Spleen (tissue), 11 donors: ENCODE results near the gene ATG101. TPM values are rescaled to one million over a fixed set of nuclear protein-coding genes. Genes with fewer than 3 reads are reported as not detected.
A peak's percentile ranks its signal among the peaks of the same experiment; 100 is the strongest.

Experiments used
- DNase-seq: peaks from one replicate; pipeline ENCODE4 v3.0.0-alpha.2; 2020
- H3K27ac ChIP-seq, 8 donors: fragments of 200-600 bp; sonication (generic) in 7 of 8; 1 replicate in 4 of 8; 2 replicates in 4 of 8; pipeline versions ENCODE4 v1.5.0 to v1.8.0; 2016 to 2021; ENCODE audit warnings: inconsistent platforms in 4 of 8, mild to moderate bottlenecking in 4 of 8, moderate library complexity in 1 of 8
- H3K27me3 ChIP-seq, 7 donors: fragments of 200-600 bp; sonication (generic) in 6 of 7; replicated peaks in 1 of 7; 1 replicate in 4 of 7; 2 replicates in 3 of 7; pipeline versions ENCODE4 v1.5.0 to v1.8.0; 2016 to 2021; ENCODE audit warnings: inconsistent platforms in 3 of 7, mild to moderate bottlenecking in 1 of 7
- H3K36me3 ChIP-seq, 6 donors: fragments of 200-600 bp; sonication (generic) in 5 of 6; 1 replicate in 4 of 6; 2 replicates in 2 of 6; pipeline versions ENCODE4 v1.5.0 to v1.8.0; 2016 to 2021; ENCODE audit warnings: inconsistent platforms in 2 of 6
- H3K4me1 ChIP-seq, 6 donors: fragments of 200-600 bp; sonication (generic) in 5 of 6; 1 replicate in 3 of 6; 2 replicates in 3 of 6; pipeline versions ENCODE4 v1.5.0 to v1.8.0; 2016 to 2021; ENCODE audit warnings: inconsistent platforms in 3 of 6
- H3K4me3 ChIP-seq, 8 donors: fragments of 200-600 bp; sonication (generic) in 7 of 8; 1 replicate in 4 of 8; 2 replicates in 4 of 8; pipeline versions ENCODE4 v1.5.0 to v1.8.0; 2016 to 2021; ENCODE audit warnings: inconsistent platforms in 4 of 8, mild to moderate bottlenecking in 4 of 8, moderate library complexity in 2 of 8
- H3K9me3 ChIP-seq, 8 donors: fragments of 200-600 bp; sonication (generic) in 7 of 8; 1 replicate in 4 of 8; 2 replicates in 4 of 8; pipeline versions ENCODE4 v1.5.0 to v1.8.0; 2016 to 2021; ENCODE audit warnings: inconsistent platforms in 4 of 8
- CTCF ChIP-seq, 11 experiments: fragments of 200-600 bp in 7 of 11; fragments of 450-650 bp in 4 of 11; sonication (generic) in 4 of 11; IDR thresholded peaks in 8 of 11; conservative IDR thresholded peaks in 3 of 11; 1 replicate in 7 of 11; 2 replicates in 4 of 11; pipeline versions ENCODE4 v1.4.0 to v1.8.0; 2016 to 2021; ENCODE audit warnings: antibody characterized with exemption in 11 of 11, inconsistent platforms in 4 of 11, mild to moderate bottlenecking in 1 of 11
- POLR2A ChIP-seq, 3 donors: fragments of 450-650 bp; IDR thresholded peaks; one replicate each; pipeline ENCODE4 v1.5.1; 2017; ENCODE audit warnings: antibody characterized with exemption in 3 of 3, mild to moderate bottlenecking in 1 of 3
- POLR2AphosphoS5 ChIP-seq, 3 donors: sonication (generic); formaldehyde crosslinking; IDR thresholded peaks; one replicate each; pipeline ENCODE4 v1.5.1; 2017; ENCODE audit warnings: antibody characterized with exemption in 3 of 3
- WGBS, 5 donors: extraction: QIAGEN DNeasy Blood & Tissue Kit in 3 of 5; methylation state at CpG; one replicate each; pipeline versions ENCODE4 v1.1.5 to v1.1.7; 2013 to 2018; 5-methylcytosine and 5-hydroxymethylcytosine counted together
- intact Hi-C: fragments of 100-400 bp; cut with DNase I; formaldehyde crosslinking; loops from one replicate; pipeline ENCODE4 v1.15.0; 2023; ENCODE audit warnings: low total_unique reads
- polyA plus RNA-seq, 3 donors: library from polyadenylated mRNA; stranded (reverse); fragments of 200-250 nt; gene quantifications; one replicate each; pipeline ENCODE4 v1.2.1, GENCODE V29; 2013
- total RNA-seq, 7 donors: library from RNA; depleted of rRNA in 3 of 7; stranded (reverse); fragments of >200 nt in 3 of 7; fragmentation: NEBNext Ultra II Directional in 4 of 7; extraction: Animal tissue kit (Norgen Biotek cat#: 25700) in 4 of 7; gene quantifications; one replicate each; pipeline versions ENCODE4 v1.1.0 to v1.2.1, GENCODE V29; 2016 to 2021
- donor health status: healthy with polysubstance abuse.
- donor health status: DM: no; HTN: no; CAD: no; lungs with moderate emphysema.
- donor health status: DM: no; HTN: no; CAD: no.
- donor health status: Bipolar disorder and iron deficiency.
- donor health status: healthy.
- donor health status: DM: no; HTN: no; CAD: no.
- donor health status: DM: yes; HTN: yes; CAD: no.

The ATG101 gene
- total and polyA plus RNA-seq, 10 donors = 23.5 to 81.1 (median 33.5) TPM

GRCh38 chr12:52036587-52037171 lies 33.1 kb upstream of the ATG101 start:
- no peaks in the 10 kb centered on the region for H3K9me3 ChIP-seq
- H3K27me3 ChIP-seq = peaks cover 0 to 18% (median 0%) of the 10 kb centered on the region in 7 donors
- H3K36me3 ChIP-seq = no peaks in the 10 kb centered on the region
- peaks cover 18 to 87% (median 64%) of the 10 kb centered on the region in 6 donors for H3K4me1 ChIP-seq
- 7 to 40% (median 10%) methylated on average over 6 to 53 of the region's 53 CpGs for WGBS, 5 donors
- H3K4me3 ChIP-seq = peak overlapping the region in 7 of 8 donors; percentile 23 to 71 (median 42)
- DNase-seq = peak; percentile 93
- intact Hi-C loops = no loop called here
- peak; percentile 69 to 82 (median 72) for TF ChIP-seq POLR2AphosphoS5 (IDR thresholded peaks at IDR 0.05)
- TF ChIP-seq POLR2A (IDR thresholded peaks at IDR 0.05) = no peak
- peak overlapping the region in 7 of 8 donors; percentile 6 to 89 (median 72) for H3K27ac ChIP-seq

- Histone ChIP-seq H3K4me3 (peak overlapping the region; percentile 25 to 71 (median 39)), H3K9me3 (no peaks in the 10 kb centered on the region), H3K36me3 (no peaks in the 10 kb centered on the region), H3K27ac (peak overlapping the region; percentile 6 to 89 (median 70)), H3K27me3 (peaks cover 0 to 18% (median 0%) of the 10 kb centered on the region in 7 donors), H3K4me1 (peaks cover 22 to 89% (median 65%) of the 10 kb centered on the region in 6 donors)
- peak in 1 of 3 donors; percentile 30 for TF ChIP-seq POLR2AphosphoS5 (IDR thresholded peaks at IDR 0.05)
- no peak for TF ChIP-seq CTCF (IDR thresholded peaks at IDR 0.05 in 8 of 11, conservative IDR thresholded peaks at IDR 0.05 in 3 of 11)
- DNase-seq = peak; percentile 84
- 2 to 13% (median 4%) methylated on average over 14 to 59 of the region's 59 CpGs for WGBS, 5 donors
- intact Hi-C loops = no loop called here
Measured at GRCh38 chr12:52037248-52037861, 32.4 kb upstream of the ATG101 start.

- 76 to 87% (median 84%) methylated on average over 6 of the region's 6 CpGs for WGBS, 5 donors
Measured at GRCh38 chr12:52038447-52038846, 31.3 kb upstream of the ATG101 start.

GRCh38 chr12:52041035-52041434 lies 28.7 kb upstream of the ATG101 start:
- intact Hi-C loops = no loop called here
- no peak for DNase-seq
- no peaks in the 10 kb centered on the region for H3K36me3 ChIP-seq
- H3K27me3 ChIP-seq = peaks cover 0 to 15% (median 0%) of the 10 kb centered on the region in 7 donors
- TF ChIP-seq POLR2A (IDR thresholded peaks at IDR 0.05) = no peak
- no peak for TF ChIP-seq POLR2AphosphoS5 (IDR thresholded peaks at IDR 0.05)
- no peak for TF ChIP-seq CTCF (IDR thresholded peaks at IDR 0.05 in 8 of 11, conservative IDR thresholded peaks at IDR 0.05 in 3 of 11)
- H3K27ac ChIP-seq = peak overlapping the region in 3 of 8 donors; percentile 84 to 87 (median 85)
- H3K4me3 ChIP-seq = no peak overlapping the region
- 83 to 93% (median 92%) methylated on average over 3 of the region's 3 CpGs for WGBS, 5 donors
- no peaks in the 10 kb centered on the region for H3K9me3 ChIP-seq
- H3K4me1 ChIP-seq = peaks cover 25 to 89% (median 70%) of the 10 kb centered on the region in 6 donors

More at GRCh38 chr12:52038447-52038846, 31.3 kb upstream of the ATG101 start:
- Histone ChIP-seq H3K27ac (peak overlapping the region in 4 of 8 donors; percentile 62 to 89 (median 80)), H3K4me1 (peaks cover 24 to 89% (median 66%) of the 10 kb centered on the region in 6 donors), H3K27me3 (peaks cover 0 to 18% (median 0%) of the 10 kb centered on the region in 7 donors), H3K9me3 (no peaks in the 10 kb centered on the region), H3K36me3 (no peaks in the 10 kb centered on the region), H3K4me3 (peak overlapping the region in 2 of 8 donors; percentile 49 to 71)
- TF ChIP-seq POLR2A (IDR thresholded peaks at IDR 0.05) = no peak
- TF ChIP-seq POLR2AphosphoS5 (IDR thresholded peaks at IDR 0.05) = no peak
- no peak for TF ChIP-seq CTCF (IDR thresholded peaks at IDR 0.05 in 8 of 11, conservative IDR thresholded peaks at IDR 0.05 in 3 of 11)
- no peak for DNase-seq
- intact Hi-C loops = no loop called here
